Prostate gland (tissue), 2 donors: ENCODE data around the gene CDH5.

Experiments used
- CTCF ChIP-seq, 4 experiments: fragments of 200-600 bp in 2 of 4; fragments of 450-650 bp in 2 of 4; sonication (generic) in 2 of 4; IDR thresholded peaks; 1 replicate in 3 of 4; 2 replicates in 1 of 4; pipeline ENCODE4 v1.5.1; 2016 to 2019; ENCODE audit warnings: antibody characterized with exemption in 4 of 4, mild to moderate bottlenecking in 2 of 4, moderate library complexity in 2 of 4
- POLR2A ChIP-seq: fragments of 450-650 bp; IDR thresholded peaks from one replicate; pipeline ENCODE4 v1.6.1; 2016; ENCODE audit warnings: antibody characterized with exemption, mild to moderate bottlenecking

DNA sequence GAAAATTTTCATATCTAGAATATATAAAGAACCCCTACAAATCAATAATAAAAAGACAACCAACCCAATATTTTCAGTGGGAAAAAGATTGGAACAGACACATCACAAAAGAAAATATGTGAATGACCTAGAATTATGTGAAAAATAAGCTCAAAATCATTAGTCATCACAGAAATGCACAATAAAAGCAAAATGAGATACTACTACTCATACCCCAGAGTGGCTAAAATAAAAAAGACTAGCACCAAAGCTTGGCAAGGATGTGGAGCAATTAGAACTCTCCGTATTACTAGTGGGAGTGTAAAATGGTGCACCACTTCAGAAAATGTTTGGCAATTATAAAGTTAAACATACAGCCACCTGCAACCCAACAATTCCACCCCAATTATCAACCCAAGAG lies 48.0 kb upstream of the CDH5 start:
- TF ChIP-seq CTCF (IDR thresholded peaks at IDR 0.05): no peak
- TF ChIP-seq POLR2A: no peak
